HL-60/S4 (cell line): ENCODE measurements around the gene LRBA.

Experiments
- in situ Hi-C: fragments of 300-500 bp; cut with MboI; formaldehyde crosslinking; loops from 2 replicates; pipeline ENCODE4 v1.14.3; 2022; ENCODE audit warnings: low sequenced_read_pairs

The LRBA gene

GRCh38 chr4:150820409-150820808, 194.7 kb downstream of the LRBA start:
- in situ Hi-C loops: no loop called here

- in situ Hi-C loops: no loop called here
Measured at GRCh38 chr4:150818661-150819060, 196.4 kb downstream of the LRBA start.

- in situ Hi-C loops: no loop called here
Measured at GRCh38 chr4:150817804-150818528, 197.1 kb downstream of the LRBA start.

GRCh38 chr4:150817017-150817416, 198.1 kb downstream of the LRBA start:
- in situ Hi-C loops: no loop called here

GRCh38 chr4:150816491-150816890, 198.6 kb downstream of the LRBA start:
- in situ Hi-C loops: no loop called here

GRCh38 chr4:150814873-150815272, 200.2 kb downstream of the LRBA start:
- in situ Hi-C loops: no loop called here

GRCh38 chr4:150805183-150806025, 209.7 kb downstream of the LRBA start:
- in situ Hi-C loops: no loop called here

- in situ Hi-C loops: no loop called here
Measured at GRCh38 chr4:150801833-150802232, 213.3 kb downstream of the LRBA start.

- in situ Hi-C loops: loop anchor here (25.0 kb wide), 1 partner anchor 112 kb away; no protein-coding TSS in a partner anchor
Measured at GRCh38 chr4:150799207-150799606, 215.9 kb downstream of the LRBA start.

- in situ Hi-C loops: loop anchor here (25.0 kb wide), 1 partner anchor 107 kb away; no protein-coding TSS in a partner anchor
Measured at GRCh38 chr4:150794706-150795105, 220.4 kb downstream of the LRBA start.

- in situ Hi-C loops: loop anchor here (25.0 kb wide), 1 partner anchor 103 kb away; no protein-coding TSS in a partner anchor
Measured at GRCh38 chr4:150789864-150790263, 225.2 kb downstream of the LRBA start.

GRCh38 chr4:150784939-150785338, 230.1 kb downstream of the LRBA start:
- in situ Hi-C loops: loop anchor here (25.0 kb wide), 1 partner anchor 98 kb away; no protein-coding TSS in a partner anchor

- in situ Hi-C loops: loop anchor here (25.0 kb wide), 1 partner anchor 97 kb away; no protein-coding TSS in a partner anchor
Measured at GRCh38 chr4:150784305-150784704, 230.8 kb downstream of the LRBA start.

GRCh38 chr4:150782921-150783320, 232.2 kb downstream of the LRBA start:
- in situ Hi-C loops: loop anchor here (25.0 kb wide), 1 partner anchor 96 kb away; no protein-coding TSS in a partner anchor

GRCh38 chr4:150782311-150782710, 232.8 kb downstream of the LRBA start:
- in situ Hi-C loops: loop anchor here (25.0 kb wide), 1 partner anchor 95 kb away; no protein-coding TSS in a partner anchor

- in situ Hi-C loops: loop anchor here (25.0 kb wide), 1 partner anchor 94 kb away; no protein-coding TSS in a partner anchor
Measured at GRCh38 chr4:150781191-150781590, 233.9 kb downstream of the LRBA start.

GRCh38 chr4:150779707-150780106, 235.4 kb downstream of the LRBA start:
- in situ Hi-C loops: loop anchor here (25.0 kb wide), 1 partner anchor 92 kb away; no protein-coding TSS in a partner anchor

- in situ Hi-C loops: no loop called here
Measured at GRCh38 chr4:150773729-150774449, 241.2 kb downstream of the LRBA start.

- in situ Hi-C loops: no loop called here
Measured at GRCh38 chr4:150773032-150773431, 242.1 kb downstream of the LRBA start.

GRCh38 chr4:150771382-150771781, 243.7 kb downstream of the LRBA start:
- in situ Hi-C loops: no loop called here

GRCh38 chr4:150769845-150770244, 245.2 kb downstream of the LRBA start:
- in situ Hi-C loops: no loop called here
